ENCODE results near the gene TAC4. TPM values are rescaled to one million over a fixed set of nuclear protein-coding genes. Genes with fewer than 3 reads are reported as not detected.

TAC4 gene
- polyA plus RNA-seq, 2 of the 4 experiments (the other 2 are of a cell fraction) = not detected

DNA sequence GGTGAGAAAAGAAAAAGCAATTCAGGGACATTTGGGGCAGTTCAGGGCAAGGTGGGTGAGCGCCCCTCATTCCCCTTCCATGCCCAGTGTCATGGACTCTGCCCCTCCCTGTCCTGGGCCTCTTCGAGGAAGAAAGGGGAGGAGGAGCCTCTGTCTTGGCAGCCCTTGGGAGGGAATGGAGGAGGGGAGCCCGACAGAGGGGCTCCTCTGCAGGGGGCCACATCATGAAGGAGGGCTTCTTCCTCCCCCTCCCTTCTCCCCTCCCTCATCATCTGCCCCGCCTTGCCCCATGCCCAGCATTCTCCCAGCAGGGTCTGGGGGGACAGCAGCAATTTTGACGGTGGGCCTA is 33.2 kb upstream of the TAC4 start (continued):
- TF ChIP-seq, protein P1, sequence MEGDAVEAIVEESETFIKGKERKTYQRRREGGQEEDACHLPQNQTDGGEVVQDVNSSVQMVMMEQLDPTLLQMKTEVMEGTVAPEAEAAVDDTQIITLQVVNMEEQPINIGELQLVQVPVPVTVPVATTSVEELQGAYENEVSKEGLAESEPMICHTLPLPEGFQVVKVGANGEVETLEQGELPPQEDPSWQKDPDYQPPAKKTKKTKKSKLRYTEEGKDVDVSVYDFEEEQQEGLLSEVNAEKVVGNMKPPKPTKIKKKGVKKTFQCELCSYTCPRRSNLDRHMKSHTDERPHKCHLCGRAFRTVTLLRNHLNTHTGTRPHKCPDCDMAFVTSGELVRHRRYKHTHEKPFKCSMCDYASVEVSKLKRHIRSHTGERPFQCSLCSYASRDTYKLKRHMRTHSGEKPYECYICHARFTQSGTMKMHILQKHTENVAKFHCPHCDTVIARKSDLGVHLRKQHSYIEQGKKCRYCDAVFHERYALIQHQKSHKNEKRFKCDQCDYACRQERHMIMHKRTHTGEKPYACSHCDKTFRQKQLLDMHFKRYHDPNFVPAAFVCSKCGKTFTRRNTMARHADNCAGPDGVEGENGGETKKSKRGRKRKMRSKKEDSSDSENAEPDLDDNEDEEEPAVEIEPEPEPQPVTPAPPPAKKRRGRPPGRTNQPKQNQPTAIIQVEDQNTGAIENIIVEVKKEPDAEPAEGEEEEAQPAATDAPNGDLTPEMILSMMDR (IDR thresholded peaks at IDR 0.05) = no peak
- TF ChIP-seq HEYL (CRISPR knock-in tag; IDR thresholded peaks at IDR 0.05) = no peak

- Histone ChIP-seq H3K4me2 (peak overlapping the region; percentile 92), H3K9me3 (no peaks in the 10 kb centered on the region), H3K4me1 (peaks cover 5% of the 10 kb centered on the region; the same call in 1 of the 3 replicates), H3K4me3 (peak overlapping the region; percentile 32), H3K27ac (peak overlapping the region in 1 of 2 experiments; percentile 66; a peak in 3 of 6 replicates)
- ChIA-PET POLR2A (interaction anchor here (0.8 kb wide), 1 partner anchor 116 kb away, joined by 3 read pairs; no protein-coding TSS in a partner anchor), CTCF (interaction anchor here (0.6 to 34.2 kb wide), 41 partner anchors 8 to 256 kb away, joined by 3 to 1602 read pairs (median 4); partner anchors contain the start of genes DLX3 and DLX4)
- FAIRE-seq (no peak), DNase-seq (ENCODE audit: low read depth in 1 of 2, low spot score in 1 of 2) (peak; percentile 84 to 99), ATAC-seq (peak; percentile 94 to 98)
- no peak for TF ChIP-seq MAFK (IDR thresholded peaks at IDR 0.05; ENCODE audit: partially characterized antibody)
- TF ChIP-seq, protein P2, sequence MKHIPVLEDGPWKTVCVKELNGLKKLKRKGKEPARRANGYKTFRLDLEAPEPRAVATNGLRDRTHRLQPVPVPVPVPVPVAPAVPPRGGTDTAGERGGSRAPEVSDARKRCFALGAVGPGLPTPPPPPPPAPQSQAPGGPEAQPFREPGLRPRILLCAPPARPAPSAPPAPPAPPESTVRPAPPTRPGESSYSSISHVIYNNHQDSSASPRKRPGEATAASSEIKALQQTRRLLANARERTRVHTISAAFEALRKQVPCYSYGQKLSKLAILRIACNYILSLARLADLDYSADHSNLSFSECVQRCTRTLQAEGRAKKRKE (CRISPR knock-in tag; IDR thresholded peaks at IDR 0.05; ENCODE audit: low read depth) = no peak
- TF ChIP-seq E2F6 (IDR thresholded peaks at IDR 0.05; ENCODE audit: borderline replicate concordance, low read depth) = 0 out of 2 replicates have a peak, but pooled peaks have one; percentile 32
- TF ChIP-seq POLR2AphosphoS2 (conservative IDR thresholded peaks at IDR 0.05; ENCODE audit: low read length) = no peak
- TF ChIP-seq, protein P1 (IDR thresholded peaks at IDR 0.05) = peak; percentile 83
- no peak for TF ChIP-seq KDM5A (IDR thresholded peaks at IDR 0.05)
- no peak for TF ChIP-seq HDAC2 (IDR thresholded peaks at IDR 0.05)
- TF ChIP-seq RAD21 (conservative IDR thresholded peaks at IDR 0.05 in 1 of 2, IDR thresholded peaks at IDR 0.05 in 1 of 2) = peak; percentile 88 to 90
- TF ChIP-seq SMC3 (IDR thresholded peaks at IDR 0.05) = peak; percentile 86
- TF ChIP-seq FOSL2 (IDR thresholded peaks at IDR 0.05) = no peak
- TF ChIP-seq FOSL2 (CRISPR knock-in tag; IDR thresholded peaks at IDR 0.05) = no peak
- WGBS (ENCODE audit: missing lambda C conversion rate) = 15% methylated on average over 34 of the region's 41 CpGs
These were observed 32.6 kb upstream of the TAC4 start for GRCh38 chr17:49880291-49881053.

DNA sequence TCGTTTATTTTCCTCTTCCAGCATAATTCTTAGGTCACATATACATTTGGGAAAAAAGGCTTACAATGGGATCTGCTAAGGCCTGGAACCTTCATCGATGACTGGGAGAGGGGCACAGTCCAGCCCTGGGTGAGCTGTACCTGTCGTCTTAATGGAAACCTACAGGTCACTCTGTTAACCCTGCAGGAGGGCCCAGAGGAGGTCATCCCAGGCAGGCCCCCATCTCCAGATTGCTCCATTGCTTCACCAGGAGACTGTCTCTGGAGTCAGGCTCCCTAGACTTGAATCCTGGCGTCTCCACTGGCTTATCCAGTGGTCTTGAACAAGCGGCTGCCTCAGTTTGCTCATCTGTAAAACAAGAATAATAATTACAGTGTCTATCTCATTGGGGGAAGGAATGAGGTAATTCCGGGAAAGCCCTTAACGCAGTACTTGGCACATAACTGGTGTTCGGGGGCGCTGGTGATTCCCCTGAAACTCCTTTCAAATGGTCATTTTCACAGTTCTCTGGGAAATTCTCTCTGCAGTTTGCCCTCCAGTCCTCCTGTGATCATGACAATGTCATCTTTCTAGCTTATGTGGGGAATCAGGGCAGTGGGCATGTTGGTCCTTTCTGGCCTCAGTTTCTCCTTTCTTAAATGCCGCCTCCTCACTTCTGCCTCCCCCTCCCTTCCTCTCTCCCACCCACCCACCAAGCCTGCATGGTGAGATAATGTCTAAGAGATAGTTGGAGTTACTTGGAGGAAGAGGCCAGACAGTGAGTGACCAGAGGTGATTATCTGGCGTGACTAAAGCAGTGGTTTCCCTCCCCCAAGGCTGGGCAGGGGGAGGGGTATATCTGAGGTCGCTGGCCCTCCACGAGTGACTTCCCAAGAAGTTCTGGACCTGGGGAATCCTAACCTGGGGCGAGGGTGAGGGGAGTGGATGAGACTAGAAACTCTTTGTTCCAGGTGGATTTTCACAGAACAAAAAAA is 31.3 kb upstream of the TAC4 start:
- Histone ChIP-seq H3K4me3 (no peak overlapping the region), H3K4me1 (peaks cover 5% of the 10 kb centered on the region; the same call in 1 of the 3 replicates), H3K27ac (no peak overlapping the region), H3K9me3 (no peaks in the 10 kb centered on the region), H3K4me2 (no peak overlapping the region; the same call in 2 of the 3 replicates)
- POLR2A ChIA-PET = no interaction called here
- TF ChIP-seq POLR2A (IDR thresholded peaks at IDR 0.05; ENCODE audit: low read length) (no peak), CHD4 (IDR thresholded peaks at IDR 0.05; ENCODE audit: borderline replicate concordance) (no peak), MAZ (IDR thresholded peaks at IDR 0.05; ENCODE audit: borderline replicate concordance, low read depth, low read length) (no peak), JUN (IDR thresholded peaks at IDR 0.05) (no peak), MAFK (IDR thresholded peaks at IDR 0.05; ENCODE audit: partially characterized antibody) (no peak), ZSCAN20 (CRISPR knock-in tag; IDR thresholded peaks at IDR 0.05) (no peak), HMGXB4 (CRISPR knock-in tag; IDR thresholded peaks at IDR 0.05; ENCODE audit: borderline replicate concordance) (no peak)
- WGBS (ENCODE audit: missing lambda C conversion rate) = 64% methylated on average over 14 of the region's 14 CpGs
- CTCF ChIA-PET = interaction anchor here (0.8 to 34.2 kb wide), 20 partner anchors 8 to 258 kb away, joined by 3 to 1602 read pairs (median 9); partner anchors contain the start of genes DLX3 and DLX4
- no peak for DNase-seq (ENCODE audit: low read depth in 1 of 2, low spot score in 1 of 2)
- ATAC-seq = no peak
- FAIRE-seq = no peak
